GM20000 (cell line): ENCODE results near the gene AOPEP.

ENCODE experiments used
- DNase-seq: peaks from one replicate; pipeline ENCODE4 v3.0.0; 2012; ENCODE audit warnings: low spot score
- CTCF ChIP-seq: IDR thresholded peaks from 2 replicates; pipeline ENCODE4 v1.5.1; 2012; ENCODE audit warnings: mild to moderate bottlenecking, control low read depth; ENCODE audit errors: extremely low read depth, missing control alignments

Gene AOPEP

GRCh38 chr9:94919376-94920098, 193.0 kb downstream of the AOPEP start:
- no peak for DNase-seq
- no peak for TF ChIP-seq CTCF

DNA sequence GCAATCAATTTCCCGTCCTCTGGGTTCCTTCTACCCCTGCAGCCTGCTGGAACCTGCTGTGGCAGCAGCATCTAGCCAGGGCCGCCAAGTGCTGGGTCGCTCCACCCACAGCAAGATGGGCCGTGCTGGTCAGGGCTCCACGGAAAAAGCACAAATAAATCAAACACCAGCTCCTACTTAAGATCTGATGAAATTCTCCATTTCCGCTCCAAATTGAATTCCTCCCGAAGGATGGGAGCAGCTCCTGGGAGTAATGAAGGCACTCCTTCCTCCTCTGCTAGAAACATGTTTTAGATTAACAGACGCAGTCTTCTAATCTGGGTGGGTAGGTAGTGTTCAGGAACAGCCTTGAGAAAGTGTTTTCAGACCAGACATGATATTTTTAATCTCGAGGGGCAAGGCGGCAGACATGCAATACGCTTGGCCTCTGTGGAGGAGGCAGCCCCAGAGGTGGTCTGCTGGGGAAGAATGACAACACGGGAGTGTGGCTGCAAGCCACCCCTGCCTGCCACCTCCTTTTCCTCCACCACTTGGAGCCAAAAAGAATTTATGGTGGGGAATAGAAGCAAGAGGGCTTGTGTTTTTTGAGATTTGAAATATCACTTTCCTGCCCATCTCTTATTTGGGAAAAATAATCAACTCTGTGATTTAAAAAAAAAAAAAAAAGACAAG, 194.1 kb downstream of the AOPEP start:
- no peak for DNase-seq
- TF ChIP-seq CTCF: no peak

DNA sequence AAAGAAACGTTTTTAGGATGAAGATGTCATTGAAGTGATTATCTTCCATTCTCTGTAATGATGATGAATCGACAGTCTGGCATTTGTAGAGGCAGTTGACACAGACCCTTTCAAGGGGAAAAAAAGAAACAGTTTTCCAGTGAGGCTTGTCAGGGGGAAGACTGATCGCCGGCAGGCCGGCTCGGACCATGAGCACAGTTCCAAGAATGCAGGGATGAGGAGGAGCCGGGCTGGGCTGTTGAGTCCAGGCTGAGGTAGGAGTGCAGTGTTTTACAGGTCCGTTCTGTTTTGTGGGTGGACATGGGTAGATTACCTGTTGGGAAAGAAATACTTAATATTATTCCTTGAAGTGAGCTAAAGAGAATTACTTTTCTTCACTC, 194.6 kb downstream of the AOPEP start:
- no peak for DNase-seq
- TF ChIP-seq CTCF: no peak

DNA sequence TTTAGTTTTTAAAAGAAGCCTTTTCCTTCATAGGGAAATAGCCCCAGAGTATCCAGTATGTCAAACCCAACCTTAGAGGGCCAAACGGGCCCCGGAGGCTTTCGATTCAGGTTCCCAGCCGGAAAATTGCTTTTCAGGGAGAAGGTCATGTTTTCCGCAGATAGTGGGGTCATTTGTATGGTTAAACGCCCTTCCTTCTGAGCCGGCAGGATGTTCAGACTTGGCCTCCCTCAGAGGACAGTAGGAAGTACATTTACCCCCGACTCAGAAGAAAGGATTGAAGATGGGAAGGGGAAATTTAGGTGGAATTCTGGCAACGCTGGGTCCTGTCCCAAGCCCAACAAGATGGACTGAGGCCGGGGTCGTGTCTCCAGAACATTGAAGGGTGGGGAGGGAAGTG, 195.2 kb downstream of the AOPEP start:
- no peak for DNase-seq
- no peak for TF ChIP-seq CTCF

GRCh38 chr9:94922098-94922607, 195.7 kb downstream of the AOPEP start:
- no peak for TF ChIP-seq CTCF
- DNase-seq: no peak

GRCh38 chr9:94922691-94923107, 196.2 kb downstream of the AOPEP start:
- DNase-seq: no peak
- no peak for TF ChIP-seq CTCF

DNA sequence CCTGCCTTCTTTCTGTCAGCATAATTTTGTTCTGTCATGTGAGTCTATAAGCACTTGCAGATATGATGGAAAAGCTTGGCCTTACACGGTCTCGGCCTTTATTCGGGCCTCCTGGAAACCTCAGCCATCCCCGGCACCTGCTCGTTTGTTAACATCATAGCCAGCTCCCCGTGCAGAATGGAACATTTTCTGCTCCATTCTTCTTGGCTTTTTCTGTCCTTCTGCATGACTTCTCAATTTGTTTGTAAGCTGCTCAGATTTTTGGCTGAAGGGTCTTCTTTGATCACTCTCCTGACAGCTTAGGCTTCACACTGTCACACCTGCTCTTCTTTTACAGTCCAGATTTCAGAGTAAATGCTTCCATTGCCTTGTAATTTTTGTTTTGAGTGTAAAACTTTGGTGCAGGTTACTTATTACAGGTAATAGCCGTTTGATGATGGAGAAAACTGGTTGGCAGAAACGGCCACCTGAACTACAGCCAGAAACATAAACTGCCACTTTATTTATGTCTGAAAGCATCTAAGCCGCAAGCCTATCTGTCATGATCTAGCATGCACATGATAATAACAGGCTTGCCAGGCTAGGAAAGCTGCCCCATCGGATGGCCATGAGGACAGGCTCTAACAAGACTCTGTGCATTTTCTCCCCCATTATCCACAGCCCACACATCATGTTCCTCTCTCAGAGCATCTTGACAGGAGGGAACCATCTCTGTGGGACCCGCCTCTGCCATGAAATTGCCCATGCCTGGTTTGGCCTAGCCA, 197.0 kb downstream of the AOPEP start:
- TF ChIP-seq CTCF: no peak
- no peak for DNase-seq
